ENCODE results near the gene PRDM16. TPM values are rescaled to one million over a fixed set of nuclear protein-coding genes. Genes with fewer than 3 reads are reported as not detected.

PRDM16 gene
- polyA plus RNA-seq, 1 donor from 2014 or later: 0.21 TPM

DNA sequence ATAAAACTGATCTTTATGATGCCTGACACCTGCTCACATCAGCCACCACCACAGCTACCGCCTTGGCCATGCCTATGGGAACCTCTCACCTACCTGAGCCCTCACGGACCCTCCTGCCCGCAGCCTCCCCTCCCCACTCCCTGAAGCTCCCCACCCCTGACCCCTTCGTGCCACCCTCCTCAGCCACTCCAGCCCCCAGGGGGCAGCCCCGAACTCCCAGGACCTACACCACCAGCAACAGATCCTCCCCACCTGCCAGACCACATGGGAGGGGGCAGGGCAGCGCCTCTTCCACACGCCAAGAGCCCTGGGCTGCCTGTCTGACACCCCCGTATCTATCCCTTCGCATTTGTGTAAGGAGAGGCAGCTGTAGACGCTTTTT, 371.3 kb downstream of the PRDM16 start:
- TF ChIP-seq EZH2 (IDR thresholded peaks at IDR 0.05; ENCODE audit: borderline replicate concordance, insufficient read depth, low read length, poor library complexity, severe bottlenecking) (no peak), POLR2AphosphoS5 (IDR thresholded peaks at IDR 0.05) (no peak), RAD21 (conservative IDR thresholded peaks at IDR 0.05) (no peak), SMC3 (conservative IDR thresholded peaks at IDR 0.05; ENCODE audit: poor library complexity) (no peak), MXI1 (conservative IDR thresholded peaks at IDR 0.05; ENCODE audit: poor library complexity, severe bottlenecking) (no peak), EP300 (conservative IDR thresholded peaks at IDR 0.05; ENCODE audit: poor library complexity, severe bottlenecking) (no peak), TAF1 (IDR thresholded peaks at IDR 0.05; ENCODE audit: low read depth) (no peak)
- TF ChIP-seq, protein P1, sequence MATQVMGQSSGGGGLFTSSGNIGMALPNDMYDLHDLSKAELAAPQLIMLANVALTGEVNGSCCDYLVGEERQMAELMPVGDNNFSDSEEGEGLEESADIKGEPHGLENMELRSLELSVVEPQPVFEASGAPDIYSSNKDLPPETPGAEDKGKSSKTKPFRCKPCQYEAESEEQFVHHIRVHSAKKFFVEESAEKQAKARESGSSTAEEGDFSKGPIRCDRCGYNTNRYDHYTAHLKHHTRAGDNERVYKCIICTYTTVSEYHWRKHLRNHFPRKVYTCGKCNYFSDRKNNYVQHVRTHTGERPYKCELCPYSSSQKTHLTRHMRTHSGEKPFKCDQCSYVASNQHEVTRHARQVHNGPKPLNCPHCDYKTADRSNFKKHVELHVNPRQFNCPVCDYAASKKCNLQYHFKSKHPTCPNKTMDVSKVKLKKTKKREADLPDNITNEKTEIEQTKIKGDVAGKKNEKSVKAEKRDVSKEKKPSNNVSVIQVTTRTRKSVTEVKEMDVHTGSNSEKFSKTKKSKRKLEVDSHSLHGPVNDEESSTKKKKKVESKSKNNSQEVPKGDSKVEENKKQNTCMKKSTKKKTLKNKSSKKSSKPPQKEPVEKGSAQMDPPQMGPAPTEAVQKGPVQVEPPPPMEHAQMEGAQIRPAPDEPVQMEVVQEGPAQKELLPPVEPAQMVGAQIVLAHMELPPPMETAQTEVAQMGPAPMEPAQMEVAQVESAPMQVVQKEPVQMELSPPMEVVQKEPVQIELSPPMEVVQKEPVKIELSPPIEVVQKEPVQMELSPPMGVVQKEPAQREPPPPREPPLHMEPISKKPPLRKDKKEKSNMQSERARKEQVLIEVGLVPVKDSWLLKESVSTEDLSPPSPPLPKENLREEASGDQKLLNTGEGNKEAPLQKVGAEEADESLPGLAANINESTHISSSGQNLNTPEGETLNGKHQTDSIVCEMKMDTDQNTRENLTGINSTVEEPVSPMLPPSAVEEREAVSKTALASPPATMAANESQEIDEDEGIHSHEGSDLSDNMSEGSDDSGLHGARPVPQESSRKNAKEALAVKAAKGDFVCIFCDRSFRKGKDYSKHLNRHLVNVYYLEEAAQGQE (IDR thresholded peaks at IDR 0.05; ENCODE audit: borderline replicate concordance): no peak
- TF ChIP-seq, protein P2, sequence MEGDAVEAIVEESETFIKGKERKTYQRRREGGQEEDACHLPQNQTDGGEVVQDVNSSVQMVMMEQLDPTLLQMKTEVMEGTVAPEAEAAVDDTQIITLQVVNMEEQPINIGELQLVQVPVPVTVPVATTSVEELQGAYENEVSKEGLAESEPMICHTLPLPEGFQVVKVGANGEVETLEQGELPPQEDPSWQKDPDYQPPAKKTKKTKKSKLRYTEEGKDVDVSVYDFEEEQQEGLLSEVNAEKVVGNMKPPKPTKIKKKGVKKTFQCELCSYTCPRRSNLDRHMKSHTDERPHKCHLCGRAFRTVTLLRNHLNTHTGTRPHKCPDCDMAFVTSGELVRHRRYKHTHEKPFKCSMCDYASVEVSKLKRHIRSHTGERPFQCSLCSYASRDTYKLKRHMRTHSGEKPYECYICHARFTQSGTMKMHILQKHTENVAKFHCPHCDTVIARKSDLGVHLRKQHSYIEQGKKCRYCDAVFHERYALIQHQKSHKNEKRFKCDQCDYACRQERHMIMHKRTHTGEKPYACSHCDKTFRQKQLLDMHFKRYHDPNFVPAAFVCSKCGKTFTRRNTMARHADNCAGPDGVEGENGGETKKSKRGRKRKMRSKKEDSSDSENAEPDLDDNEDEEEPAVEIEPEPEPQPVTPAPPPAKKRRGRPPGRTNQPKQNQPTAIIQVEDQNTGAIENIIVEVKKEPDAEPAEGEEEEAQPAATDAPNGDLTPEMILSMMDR (IDR thresholded peaks at IDR 0.05; ENCODE audit: poor library complexity, severe bottlenecking): no peak
- Histone ChIP-seq H3F3A (ENCODE audit: insufficient read depth, low read length, poor library complexity, severe bottlenecking) (no peaks in the 10 kb centered on the region), H3K27ac (ENCODE audit: low read length) (no peak overlapping the region), H3K9ac (ENCODE audit: low read length) (no peak overlapping the region), H2AFZ (ENCODE audit: low read depth, low read length) (no peak overlapping the region), H3K36me3 (ENCODE audit: insufficient read depth, low read length) (no peaks in the 10 kb centered on the region), H3K4me3 (ENCODE audit: low read length) (no peak overlapping the region), H3K9me3 (ENCODE audit: low read length) (no peaks in the 10 kb centered on the region), H3K27me3 (ENCODE audit: insufficient read depth, low read depth, low read length) (no peaks in the 10 kb centered on the region), H4K20me1 (ENCODE audit: insufficient read depth) (no peaks in the 10 kb centered on the region), H3K9me2 (ENCODE audit: insufficient read depth, low read length) (no peaks in the 10 kb centered on the region), H3K79me2 (replicated peaks; ENCODE audit: insufficient read depth, low read length) (no peaks in the 10 kb centered on the region), H3K4me2 (ENCODE audit: low read length) (no peak overlapping the region)

DNA sequence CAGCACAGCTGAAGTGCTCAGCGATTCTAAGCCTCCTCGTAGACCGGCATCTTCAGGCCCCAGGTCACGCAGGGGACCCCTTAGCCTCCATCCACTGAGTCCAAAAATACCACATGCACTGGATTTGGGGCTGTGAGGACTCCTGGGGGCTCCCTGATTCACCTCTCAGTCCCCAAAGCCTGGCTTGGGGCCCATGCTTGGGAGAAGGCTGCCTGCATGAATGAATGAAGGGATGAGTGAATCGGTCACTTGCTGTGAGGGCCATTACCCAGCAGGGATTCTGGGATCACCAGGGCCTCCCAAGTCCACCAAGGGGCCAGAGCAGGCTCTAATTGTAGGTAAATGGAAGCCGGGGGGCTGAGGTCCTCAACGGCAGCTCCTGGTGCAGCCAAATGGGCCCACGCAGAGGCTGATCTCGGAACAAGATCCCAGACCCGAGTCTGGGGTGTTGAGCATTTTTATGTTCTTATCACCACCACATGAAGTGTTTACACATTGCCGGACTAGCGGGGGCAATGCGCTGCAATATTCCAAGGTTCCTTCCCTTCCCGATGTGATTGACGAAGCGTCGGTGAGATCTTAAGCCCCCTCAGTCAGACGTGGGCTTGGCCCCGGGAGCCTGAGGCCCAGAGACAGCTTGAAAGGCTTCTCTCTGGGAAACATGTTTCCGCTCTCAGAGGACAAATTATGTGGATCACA, 371.9 kb downstream of the PRDM16 start:
- H3K9me3 ChIP-seq (ENCODE audit: low read length): no peaks in the 10 kb centered on the region
- no peak overlapping the region for H3K4me3 ChIP-seq (ENCODE audit: low read length)
- H2AFZ ChIP-seq (ENCODE audit: low read depth, low read length): no peak overlapping the region
- no peaks in the 10 kb centered on the region for H3K36me3 ChIP-seq (ENCODE audit: insufficient read depth, low read length)
- H3K9ac ChIP-seq (ENCODE audit: low read length): no peak overlapping the region
- no peaks in the 10 kb centered on the region for H3F3A ChIP-seq (ENCODE audit: insufficient read depth, low read length, poor library complexity, severe bottlenecking)
- no peaks in the 10 kb centered on the region for H3K27me3 ChIP-seq (ENCODE audit: insufficient read depth, low read depth, low read length)
- no peak for TF ChIP-seq EP300 (conservative IDR thresholded peaks at IDR 0.05; ENCODE audit: poor library complexity, severe bottlenecking)
- TF ChIP-seq EZH2 (IDR thresholded peaks at IDR 0.05; ENCODE audit: borderline replicate concordance, insufficient read depth, low read length, poor library complexity, severe bottlenecking): no peak
- TF ChIP-seq RAD21 (conservative IDR thresholded peaks at IDR 0.05): no peak
- TF ChIP-seq, protein P2 (IDR thresholded peaks at IDR 0.05; ENCODE audit: poor library complexity, severe bottlenecking): no peak
- TF ChIP-seq, protein P1 (IDR thresholded peaks at IDR 0.05; ENCODE audit: borderline replicate concordance): no peak
- TF ChIP-seq SMC3 (conservative IDR thresholded peaks at IDR 0.05; ENCODE audit: poor library complexity): no peak
- TF ChIP-seq TAF1 (IDR thresholded peaks at IDR 0.05; ENCODE audit: low read depth): no peak
- TF ChIP-seq MXI1 (conservative IDR thresholded peaks at IDR 0.05; ENCODE audit: poor library complexity, severe bottlenecking): no peak
- TF ChIP-seq POLR2AphosphoS5 (IDR thresholded peaks at IDR 0.05): no peak
- no peaks in the 10 kb centered on the region for H3K9me2 ChIP-seq (ENCODE audit: insufficient read depth, low read length)
- no peak overlapping the region for H3K27ac ChIP-seq (ENCODE audit: low read length)
- H4K20me1 ChIP-seq (ENCODE audit: insufficient read depth): no peaks in the 10 kb centered on the region
- H3K4me2 ChIP-seq (ENCODE audit: low read length): no peak overlapping the region
- H3K79me2 ChIP-seq (replicated peaks; ENCODE audit: insufficient read depth, low read length): no peaks in the 10 kb centered on the region

Measured in neural cell (in vitro differentiated cells).